Activated naive CD8-positive, alpha-beta T cell treated with anti-CD3 and anti-CD28 coated beads, Interleukin-2, amount 50 U/mL, for 16 hours (primary cell): ENCODE results near the gene LAMTOR2.

Experiments
- DNase-seq: peaks from one replicate; pipeline ENCODE4 v3.0.0-alpha.2; 2020; ENCODE audit warnings: low read depth, low spot score

The LAMTOR2 gene

DNA sequence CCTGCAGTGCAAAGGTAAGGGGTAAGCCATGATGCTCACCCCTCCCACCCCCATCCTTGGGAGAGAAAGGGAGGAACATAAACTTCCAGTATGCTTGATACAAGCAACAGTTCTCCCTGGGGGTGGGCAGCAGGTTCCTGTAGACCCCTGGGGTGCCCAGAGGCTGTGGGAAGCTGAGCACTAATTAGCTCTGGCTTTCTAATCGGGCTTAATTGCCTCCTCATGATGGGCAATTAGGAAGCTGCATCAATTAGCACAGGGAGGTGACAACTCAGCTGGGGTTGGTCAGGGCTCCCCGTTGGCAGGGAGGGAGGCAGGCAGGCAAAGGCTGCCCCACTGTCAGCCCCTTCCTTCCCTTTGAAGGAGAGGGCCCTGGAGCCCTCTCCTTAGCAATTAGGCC lies 44.2 kb downstream of the LAMTOR2 start:
- DNase-seq: no peak

DNA sequence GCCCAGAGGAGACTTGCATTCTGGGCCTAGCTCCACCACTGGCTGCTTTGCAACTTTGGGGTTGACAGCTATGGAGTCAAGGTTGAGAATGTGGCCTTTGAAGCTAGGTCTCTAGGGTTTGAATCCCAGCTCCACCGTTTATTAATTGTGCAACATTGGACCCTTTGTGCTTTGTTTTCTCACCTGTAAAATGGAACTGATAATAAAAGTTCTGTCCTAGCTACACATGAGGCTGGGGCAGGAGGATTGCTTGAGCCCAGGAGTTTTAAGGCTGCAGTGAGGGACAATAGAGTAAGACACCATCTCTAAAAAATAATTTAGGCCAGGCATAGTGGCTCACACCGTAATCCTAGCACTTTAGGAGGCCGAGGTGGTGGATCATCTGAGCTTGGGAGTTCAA lies 44.7 kb downstream of the LAMTOR2 start:
- no peak for DNase-seq

DNA sequence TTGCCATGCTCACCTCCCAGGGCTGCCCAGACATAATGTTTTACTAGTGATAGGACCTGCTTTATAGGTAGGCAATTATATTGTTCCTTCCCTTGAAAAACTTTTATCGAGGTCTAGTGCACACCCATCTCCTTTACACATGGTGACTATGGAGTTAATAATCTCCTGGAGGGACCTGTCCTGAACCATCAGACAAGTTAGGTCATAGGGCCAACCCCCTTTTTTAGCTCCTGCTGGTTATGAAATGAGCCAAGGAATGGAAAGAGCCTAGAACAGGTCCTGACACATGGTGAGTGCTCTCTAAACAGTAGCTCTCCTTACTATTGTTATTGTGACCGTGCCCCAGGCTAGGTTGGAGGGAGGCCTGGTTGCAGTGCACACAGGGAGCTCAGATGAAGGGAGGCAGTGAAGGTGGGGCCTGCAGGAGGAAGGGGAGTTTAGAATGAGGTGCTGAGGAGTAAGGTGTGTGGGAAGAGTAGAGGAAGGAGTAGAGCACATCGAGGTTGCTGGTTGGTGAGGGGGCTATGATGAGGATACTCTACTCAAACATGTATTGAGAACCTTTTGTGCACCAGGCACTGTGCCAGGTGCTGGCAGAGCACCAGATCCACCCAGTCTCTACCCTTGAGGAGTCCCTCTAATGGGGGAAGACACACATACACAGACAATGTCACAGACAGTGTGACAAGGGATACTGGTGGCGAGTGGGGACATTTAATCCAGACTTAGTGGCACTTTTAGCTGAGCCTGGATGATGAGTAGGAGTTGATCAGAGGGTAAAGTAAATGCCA lies 45.8 kb downstream of the LAMTOR2 start:
- no peak for DNase-seq

DNA sequence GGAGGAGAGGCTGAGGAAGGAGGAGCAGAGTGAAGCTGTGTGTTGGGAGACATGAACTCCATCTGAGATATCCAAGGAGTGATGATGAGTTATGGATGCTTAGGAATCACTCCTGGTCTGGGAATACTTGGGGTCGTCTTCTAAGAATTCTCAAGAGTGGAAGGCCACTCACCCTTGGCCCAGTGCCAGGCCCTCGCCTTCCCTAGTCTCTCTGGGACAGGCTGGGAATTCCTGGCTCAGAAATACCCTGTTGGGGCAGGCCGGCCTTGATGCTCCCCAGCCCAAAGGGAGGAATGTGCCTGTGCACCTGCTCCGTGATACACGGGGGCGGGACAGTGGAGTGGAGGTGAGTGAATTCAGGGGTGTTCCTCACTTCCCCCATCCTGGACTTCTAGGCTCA lies 47.3 kb downstream of the LAMTOR2 start:
- DNase-seq: no peak

DNA sequence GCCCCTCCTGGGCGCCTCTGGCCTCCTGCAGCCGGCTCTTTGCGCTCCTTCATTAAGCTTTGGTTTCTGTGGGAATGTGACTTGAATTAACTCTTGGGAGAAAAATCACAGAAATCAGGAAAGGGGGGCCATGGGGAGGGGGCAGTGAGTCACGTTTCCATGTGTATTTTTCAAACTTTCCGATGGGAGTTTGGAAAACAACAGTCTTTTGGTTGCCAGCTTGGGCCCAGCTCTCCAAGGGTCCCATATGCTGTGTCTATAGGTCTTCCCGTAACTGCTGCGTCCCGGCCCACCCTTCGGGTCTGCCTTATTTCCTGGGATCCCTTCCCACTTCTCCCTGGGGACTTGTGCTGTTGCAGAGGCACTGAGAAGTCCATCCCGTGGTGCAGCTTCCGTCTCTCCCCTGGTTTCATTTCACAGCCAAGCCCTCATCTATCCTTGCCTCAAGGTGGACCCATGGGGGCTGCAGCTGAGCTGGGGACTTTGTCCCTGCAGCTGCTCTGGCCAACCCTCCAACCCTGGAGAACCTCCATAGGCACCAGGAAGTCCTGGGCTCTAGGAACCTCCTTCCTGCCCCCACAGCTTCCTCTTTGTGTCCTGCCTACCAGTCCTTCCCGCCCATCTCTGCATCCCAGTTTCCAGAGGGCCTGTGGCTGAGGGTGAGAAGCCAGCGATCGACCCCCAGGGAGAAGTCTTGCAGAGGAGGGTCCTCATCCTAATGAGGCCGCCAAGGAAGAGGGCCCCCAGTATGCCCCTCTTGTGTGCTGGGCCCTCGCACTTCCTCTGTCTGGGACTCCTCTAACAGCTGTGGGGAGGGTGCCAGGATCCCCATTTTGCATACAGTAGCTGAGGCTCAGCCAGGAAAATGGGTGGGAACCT lies 48.3 kb downstream of the LAMTOR2 start:
- DNase-seq: no peak

DNA sequence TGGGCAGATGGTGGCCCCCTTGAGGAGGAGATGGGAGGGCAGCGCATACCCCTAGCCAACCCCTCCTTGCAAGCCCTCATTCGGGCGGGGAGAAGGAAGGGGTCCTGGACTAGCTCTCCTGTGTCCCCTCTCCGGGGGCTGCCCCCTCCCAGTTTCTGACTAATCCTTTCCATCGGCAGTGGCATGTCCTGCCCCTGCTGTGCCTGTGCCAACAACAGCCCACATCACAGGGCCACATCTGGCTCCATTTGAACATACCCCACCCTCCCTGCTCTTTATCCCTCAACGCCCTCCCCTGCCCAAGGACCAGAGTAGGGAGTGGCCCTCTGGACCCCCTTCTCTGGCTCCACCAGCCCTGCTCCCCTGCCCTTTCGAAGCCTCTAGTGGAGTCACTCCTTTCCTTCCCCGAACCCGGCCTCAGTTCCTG lies 49.0 kb downstream of the LAMTOR2 start:
- no peak for DNase-seq

DNA sequence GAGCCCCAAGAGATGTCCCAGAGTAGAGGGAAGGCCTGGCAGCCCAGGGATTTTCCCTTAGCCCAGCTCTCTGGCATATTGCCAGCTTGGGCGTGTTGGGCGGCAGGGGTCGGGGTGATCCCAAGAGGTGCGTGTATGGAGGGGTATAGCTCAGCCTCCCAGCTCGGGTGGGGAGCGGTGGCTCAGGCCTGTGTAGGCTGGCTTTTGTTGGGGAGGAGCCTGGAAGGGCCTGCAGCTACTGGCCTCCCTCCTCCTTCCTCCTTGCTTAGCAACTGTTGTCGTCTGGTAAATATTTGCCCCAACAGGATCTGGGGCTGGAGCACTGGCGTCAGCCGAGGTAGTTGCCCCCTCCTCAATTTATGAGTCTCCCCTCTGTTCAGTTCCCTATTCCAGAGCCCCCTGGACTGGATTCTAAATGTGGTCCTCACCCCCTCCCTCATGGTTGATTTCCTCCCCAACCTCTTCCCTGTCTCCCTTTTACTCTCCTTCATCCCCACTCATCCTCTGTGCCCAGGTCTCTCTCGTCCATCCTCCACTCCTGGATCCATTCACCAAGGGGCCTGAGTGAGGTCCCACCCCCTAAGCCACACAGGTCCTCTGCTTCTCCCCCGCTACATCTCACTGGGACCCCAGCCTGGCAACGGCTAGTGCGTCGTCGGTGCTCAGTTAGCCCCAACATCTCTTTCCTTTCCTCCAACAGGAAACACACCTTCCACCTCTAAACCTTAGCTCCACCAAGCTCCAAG lies 49.7 kb downstream of the LAMTOR2 start:
- DNase-seq: no peak

DNA sequence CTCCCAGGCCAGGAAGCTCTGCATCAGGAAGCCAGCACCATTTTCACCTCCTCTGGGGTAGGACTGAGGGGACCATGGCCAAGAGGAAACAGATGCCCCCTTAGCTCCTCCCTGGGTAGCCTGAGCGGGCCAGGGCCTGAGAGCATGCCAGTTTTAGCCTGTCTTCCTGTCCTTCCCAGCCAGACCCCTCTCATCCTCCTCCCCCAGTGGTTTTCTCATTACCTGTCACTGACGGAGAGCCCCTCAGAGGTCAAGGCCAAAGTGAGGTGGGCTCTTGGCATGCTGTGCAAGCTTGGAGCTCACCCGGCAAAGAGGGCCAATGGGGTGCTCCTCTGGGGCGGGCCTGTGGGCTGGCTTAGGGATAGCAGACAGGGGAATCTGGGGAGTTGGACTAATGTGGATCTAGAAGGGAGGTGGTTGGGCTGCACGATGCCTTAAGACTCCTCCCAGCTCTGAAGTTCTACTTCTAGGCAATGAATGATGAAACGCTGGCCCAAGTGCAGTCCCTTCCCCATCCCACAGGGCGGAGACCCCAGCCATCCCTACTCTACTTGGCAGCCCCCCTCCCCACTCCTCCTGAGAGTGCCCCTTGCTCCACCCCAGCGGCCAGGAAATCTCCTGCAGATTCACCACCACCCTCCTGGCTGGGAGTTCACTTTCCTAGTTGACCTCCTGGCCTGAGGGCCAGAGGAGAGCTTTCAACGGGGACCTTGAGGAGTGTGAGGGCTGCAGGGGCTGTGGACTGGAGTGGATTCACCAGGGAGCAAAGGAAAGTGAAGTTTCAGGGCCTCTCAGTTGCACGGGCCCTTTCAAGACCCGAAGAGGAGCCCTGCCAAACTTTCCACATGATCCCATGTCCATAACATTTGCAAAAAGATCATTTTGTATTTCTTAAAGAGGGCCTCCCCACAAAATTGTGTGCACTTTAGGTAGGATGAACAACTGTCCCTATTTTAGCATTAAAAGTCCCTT lies 50.6 kb downstream of the LAMTOR2 start:
- no peak for DNase-seq

DNA sequence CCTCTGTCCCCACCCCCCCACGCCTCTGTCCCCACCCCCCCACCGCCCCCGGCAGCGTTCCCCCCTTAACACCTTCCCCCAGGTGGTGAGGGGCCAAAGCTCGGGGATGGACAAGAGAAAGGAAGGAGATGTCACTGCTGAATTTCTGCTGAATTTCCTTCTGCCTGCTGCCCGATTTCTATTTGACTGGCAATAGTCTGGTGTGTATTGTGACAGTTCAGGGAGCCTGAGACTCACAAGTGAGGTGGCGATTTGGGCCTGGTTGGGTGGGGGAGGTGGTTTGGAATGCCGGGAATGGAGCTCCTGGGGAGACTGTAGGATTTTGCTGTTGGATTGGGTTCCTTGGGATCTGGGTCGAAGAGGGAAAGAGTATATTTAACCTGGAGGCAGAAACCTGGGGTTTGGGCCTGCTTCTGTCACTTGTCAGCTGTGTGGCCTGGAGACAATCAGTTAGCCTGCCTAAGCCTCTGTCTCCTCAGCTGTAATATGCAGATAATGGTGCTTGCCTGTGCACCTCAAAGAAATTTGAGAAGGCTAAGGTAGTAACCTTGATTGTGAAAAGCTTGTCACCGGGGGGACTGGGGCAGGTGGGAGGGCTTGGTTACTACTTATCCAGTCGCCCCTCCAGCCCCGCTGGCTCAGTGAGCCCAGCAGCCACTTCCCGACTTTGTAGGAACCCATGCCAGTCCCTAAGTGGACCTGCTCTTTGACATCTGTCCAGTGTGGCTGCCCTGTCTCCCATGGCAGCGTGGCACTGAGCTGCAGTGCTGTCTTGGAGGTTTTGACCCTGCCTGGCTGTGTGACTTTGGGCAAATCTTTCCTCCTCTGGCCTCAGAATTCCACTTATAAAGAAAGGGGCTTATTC lies 52.3 kb downstream of the LAMTOR2 start:
- DNase-seq: no peak

DNA sequence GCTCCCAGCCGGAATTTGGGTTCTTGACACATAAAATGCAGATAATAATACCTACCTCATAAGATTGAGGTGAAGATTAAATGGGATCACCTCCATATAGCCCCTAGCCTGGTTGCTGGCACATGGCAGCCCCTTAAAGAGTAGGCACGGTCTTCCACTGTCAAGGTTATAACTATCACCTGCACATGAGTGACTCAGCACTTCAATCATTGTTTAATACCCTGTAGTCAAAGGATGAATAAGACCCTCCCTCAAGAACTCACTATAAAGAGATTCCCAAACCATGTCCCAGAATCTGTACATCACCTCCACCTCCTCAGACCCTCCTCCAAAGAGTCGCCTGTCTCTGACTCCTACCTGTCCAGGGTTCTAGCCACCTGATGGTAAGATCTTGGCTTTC lies 53.5 kb downstream of the LAMTOR2 start:
- DNase-seq: no peak
